GM18502 (cell line): ENCODE measurements around the gene NUCKS1.
"Not testable (repeated sequence)": the region's sequence is repeated elsewhere in the genome, so short reads cannot be mapped to it uniquely, and the experiment has no call there.

Source experiments
- ATAC-seq: cut with Tn5 transposase; IDR thresholded peaks from one replicate; pipeline ENCODE4 v1.9.1; 2021; ENCODE audit warnings: mild to moderate bottlenecking; ENCODE audit not compliant: unreplicated experiment, poor library complexity

NUCKS1 gene

GRCh38 chr1:205735218-205735617, 14.8 kb downstream of the NUCKS1 start:
- ATAC-seq, result no peak

- ATAC-seq, result no peak
Measured at GRCh38 chr1:205733438-205734175, 16.4 kb downstream of the NUCKS1 start.

GRCh38 chr1:205729945-205730610, 19.9 kb downstream of the NUCKS1 start:
- ATAC-seq, result no peak

- ATAC-seq, result no peak
Measured at GRCh38 chr1:205726619-205727125, 23.3 kb downstream of the NUCKS1 start.

- no peak for ATAC-seq
Measured at GRCh38 chr1:205725514-205725913, 24.5 kb downstream of the NUCKS1 start.

DNA sequence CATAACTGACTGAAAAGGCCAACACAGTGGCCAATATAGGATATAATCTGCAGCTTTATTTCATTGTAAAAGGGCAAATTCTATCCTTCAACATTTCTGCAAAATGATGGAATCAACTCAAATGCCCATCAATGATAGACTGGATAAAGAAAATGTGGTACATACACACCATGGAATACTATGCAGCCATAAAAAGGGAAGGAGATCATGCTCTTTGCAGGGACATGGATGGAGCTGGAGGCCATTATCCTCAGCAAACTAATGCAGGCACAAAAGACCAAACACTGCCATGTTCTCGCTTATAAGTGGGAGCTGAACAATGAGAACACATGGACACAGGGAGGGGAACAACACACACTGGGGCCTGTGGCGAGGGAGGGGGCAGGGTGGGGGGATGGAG, 29.2 kb downstream of the NUCKS1 start:
- ATAC-seq, result not testable (repeated sequence)

- ATAC-seq, result no peak
Measured at GRCh38 chr1:205719762-205720161, 30.2 kb downstream of the NUCKS1 start.

- no peak for ATAC-seq
Measured at GRCh38 chr1:205719015-205719414, 31.0 kb downstream of the NUCKS1 start.

DNA sequence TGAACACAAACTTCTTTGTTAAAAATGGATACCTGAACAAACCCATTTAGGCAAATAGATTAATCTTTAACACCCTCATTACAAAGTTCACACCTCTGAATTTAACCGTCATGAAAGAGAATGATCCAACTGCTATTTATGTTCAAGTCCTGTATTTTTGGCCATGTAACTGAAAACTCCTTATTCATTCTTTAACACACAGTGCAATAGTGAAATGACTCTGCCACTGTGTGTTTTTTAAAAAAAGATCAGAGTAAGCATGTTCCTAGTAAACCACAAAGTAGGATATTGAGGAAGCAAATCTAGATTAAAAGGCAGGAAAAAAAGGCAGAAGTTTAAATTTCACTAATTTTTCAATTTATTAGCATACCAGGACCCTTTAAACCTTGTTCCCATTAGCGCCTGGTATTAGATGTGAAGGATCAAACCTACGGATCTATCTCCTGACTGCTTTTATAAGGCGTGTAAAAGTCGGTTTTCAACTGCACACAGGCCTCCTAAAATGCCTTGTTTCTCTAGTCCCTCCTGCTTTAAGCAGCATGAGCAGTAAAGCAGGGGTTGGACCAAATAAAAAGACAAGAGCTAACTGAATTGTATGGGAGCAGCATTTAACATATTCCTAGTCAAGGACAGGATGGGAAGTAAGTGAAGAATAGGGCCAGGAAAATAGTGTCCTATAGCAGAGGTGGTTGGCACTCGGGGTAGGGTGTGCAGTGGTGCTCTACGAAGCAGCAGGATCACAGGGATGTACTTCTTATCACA, 33.4 kb downstream of the NUCKS1 start:
- ATAC-seq, result no peak

- no peak for ATAC-seq
Measured at GRCh38 chr1:205715628-205716027, 34.4 kb downstream of the NUCKS1 start.

DNA sequence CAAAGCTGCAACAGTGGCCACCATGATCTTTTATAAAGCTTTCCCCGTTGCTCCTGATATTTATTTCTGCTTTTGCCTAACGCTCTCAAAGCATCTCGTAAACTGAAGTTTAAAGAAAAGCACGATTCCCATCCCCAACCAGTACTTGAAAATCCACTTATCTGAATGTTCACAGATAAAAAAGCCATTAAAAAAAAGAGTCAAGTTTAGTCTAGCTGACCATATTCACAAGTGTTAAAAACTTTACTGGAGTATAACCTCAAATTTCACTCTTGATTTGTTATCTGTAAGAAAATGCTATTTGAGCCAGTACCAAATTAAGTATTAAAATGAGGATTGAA, 35.1 kb downstream of the NUCKS1 start:
- ATAC-seq, result no peak

- no peak for ATAC-seq
Measured at GRCh38 chr1:205714190-205714905, 35.6 kb downstream of the NUCKS1 start.

DNA sequence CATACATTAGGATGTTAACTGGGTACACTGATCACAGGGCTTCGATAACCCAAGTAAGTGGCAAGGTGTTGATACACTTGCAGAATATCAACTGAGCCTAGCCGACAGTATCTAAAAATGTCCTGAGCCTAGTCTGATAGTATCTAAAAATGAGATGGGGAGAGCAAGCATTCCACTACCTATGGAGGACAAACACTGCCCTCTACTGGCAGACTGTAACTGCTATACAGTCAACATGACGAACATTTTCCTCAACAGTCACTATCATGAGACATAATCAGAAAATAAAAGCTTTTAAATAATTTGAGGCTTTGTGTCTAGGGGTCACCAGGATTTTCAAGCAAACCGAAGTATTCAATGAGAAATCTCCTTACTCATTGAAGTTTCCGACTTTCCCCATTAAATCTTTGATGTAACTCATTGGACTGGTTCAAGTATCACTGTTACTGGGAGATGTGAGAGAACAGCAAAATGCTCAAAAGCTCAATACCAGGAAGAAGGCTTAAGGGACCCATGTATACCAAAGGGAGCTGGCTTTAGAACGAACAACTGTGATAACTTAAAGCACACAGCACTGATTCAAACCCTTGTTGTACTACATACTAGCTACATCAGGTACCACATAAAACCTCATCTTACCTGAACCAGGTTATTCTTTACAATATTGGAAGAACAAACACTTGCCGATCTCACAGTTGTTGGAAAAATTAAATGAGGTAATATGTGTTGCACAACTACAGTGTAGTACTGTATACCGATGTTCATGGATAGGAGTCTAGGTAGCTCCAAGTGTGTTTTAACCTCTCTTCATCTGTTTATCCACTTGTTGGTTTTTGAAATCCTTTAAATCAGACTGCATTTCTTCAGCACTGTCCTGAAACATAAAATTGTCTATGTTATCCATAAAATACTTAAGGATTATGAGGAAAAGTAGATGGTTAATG, 38.6 kb downstream of the NUCKS1 start:
- no peak for ATAC-seq

- ATAC-seq, result no peak
Measured at GRCh38 chr1:205710201-205711062, 39.5 kb downstream of the NUCKS1 start.

DNA sequence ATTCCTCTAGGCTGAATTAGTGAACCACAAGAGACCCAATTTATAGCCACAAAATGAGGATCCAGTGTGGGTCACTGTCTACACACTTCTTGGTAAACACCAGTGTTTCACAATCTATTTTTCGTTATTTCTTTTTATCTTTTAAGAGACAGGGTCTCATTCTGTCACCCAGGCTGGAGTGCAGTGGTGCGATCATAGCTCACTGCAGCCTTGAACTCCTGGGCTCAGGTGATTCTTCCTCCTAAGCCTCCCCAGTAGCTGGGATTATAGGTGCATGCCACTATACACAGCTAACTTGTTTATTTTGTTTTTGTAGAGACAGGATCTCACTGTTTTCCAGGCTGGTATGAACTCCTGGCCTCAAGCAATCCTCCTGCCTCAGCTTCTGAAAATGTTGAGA, 40.3 kb downstream of the NUCKS1 start:
- no peak for ATAC-seq

- no peak for ATAC-seq
Measured at GRCh38 chr1:205709059-205709398, 41.0 kb downstream of the NUCKS1 start.

DNA sequence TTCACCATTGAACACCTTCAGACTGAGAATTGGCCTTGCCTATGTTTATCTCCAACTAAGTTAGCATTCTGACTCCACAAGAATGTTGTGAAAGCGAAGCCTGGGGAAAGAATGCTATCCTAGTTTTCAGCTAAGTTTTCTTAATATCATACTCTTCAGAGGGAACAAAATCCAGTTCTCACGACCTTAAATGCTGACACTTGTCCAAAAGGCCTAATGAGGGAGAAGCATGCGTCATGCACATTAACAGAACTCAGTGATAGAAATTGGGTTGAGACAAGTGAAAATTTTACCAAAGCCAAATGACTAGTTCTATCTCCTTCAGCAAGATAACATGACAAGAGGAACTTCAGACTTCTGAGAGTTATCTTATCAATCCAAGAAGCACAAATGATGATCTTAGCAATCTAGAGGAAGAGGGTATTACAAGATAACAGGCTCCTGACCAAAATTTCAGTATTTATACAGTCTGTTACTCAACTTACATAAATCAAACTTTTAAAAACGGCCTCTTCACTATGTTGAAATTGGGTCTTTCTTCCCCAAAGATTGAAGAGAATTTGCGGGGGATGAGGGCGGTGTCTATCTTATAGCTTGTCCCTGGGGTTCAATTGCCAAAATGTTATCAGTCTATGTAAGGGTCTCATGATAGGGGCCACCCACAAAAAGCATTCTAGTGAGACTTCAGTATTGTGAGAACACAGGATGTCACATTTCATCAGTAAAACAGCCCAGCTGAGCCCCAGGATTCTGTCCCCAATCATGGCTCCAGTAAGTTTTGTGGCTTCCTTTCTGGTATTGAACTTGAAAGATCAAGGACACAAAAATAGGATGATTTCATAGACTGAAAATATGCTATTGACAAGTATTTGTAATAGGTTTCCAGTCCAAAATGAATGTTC, 43.1 kb downstream of the NUCKS1 start:
- no peak for ATAC-seq

DNA sequence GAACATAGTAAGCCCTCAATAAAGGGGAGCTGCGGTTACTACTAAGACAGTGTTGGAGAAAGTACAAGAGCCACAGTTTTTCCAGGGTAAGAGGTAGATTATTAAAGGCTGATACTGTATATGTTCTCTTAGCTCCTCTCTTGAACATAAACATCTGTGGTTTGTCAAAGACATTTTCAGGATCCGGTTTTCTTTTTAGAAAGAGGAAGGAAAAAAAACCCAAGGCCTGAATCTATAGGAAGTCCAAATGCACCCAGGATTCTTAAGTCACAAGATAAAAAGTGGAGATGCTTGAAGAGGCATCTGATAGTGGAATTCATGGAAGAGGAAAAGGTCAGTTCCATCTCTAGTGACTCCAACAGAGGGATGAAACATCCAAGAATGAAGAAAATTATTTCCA, 45.1 kb downstream of the NUCKS1 start:
- no peak for ATAC-seq
